Kidney capillary endothelial cell (primary cell): ENCODE results near the gene PTCH2.
"Not testable (repeated sequence)": the region's sequence is repeated elsewhere in the genome, so short reads cannot be mapped to it uniquely, and the experiment has no call there.

Experiments
- DNase-seq: peaks from one replicate; pipeline ENCODE4 v3.0.0-alpha.2; 2018; ENCODE audit warnings: low spot score

PTCH2 gene

GRCh38 chr1:44842486-44842861, 579 bp downstream of the PTCH2 start:
- DNase-seq, result no peak

DNA sequence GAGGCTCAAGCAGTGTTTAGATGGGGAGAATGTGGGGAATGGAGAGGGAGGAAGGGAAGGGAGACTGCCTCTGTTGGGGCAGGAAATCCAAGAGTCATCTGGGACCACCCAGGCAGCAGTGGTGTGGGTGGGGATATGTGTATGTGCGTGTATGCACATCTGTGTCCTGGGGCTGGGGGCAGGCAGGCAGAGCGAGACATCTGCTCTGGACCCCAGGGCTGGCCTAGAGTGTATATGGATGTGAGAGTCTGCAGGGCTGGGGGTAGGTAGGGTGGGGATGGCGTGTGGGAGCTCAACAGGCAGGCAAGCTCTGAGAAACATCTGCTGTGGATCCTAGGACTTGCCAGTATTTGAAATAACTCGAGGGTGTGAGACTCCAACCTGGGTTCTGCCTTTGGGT, 3.5 kb downstream of the PTCH2 start:
- DNase-seq, result no peak

DNA sequence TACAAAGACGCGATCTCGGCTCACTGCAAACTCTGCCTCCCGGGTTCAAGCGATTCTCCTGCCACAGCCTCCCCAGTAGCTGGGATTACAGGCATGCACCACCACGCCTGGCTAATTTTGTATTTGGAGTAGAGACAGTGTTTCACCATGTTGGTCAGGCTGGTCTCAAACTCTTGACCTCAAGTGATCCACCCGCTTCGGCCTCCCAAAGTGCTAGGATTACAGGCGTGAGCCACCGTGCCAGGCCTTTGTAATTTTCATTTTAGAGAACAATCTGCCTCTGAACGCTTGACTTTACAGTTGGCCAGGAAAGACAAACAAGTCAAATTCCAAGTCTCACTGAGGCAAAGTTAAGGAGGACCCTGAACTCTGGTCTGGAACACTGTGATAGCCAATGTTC, 4.8 kb downstream of the PTCH2 start:
- DNase-seq, result not testable (repeated sequence)

DNA sequence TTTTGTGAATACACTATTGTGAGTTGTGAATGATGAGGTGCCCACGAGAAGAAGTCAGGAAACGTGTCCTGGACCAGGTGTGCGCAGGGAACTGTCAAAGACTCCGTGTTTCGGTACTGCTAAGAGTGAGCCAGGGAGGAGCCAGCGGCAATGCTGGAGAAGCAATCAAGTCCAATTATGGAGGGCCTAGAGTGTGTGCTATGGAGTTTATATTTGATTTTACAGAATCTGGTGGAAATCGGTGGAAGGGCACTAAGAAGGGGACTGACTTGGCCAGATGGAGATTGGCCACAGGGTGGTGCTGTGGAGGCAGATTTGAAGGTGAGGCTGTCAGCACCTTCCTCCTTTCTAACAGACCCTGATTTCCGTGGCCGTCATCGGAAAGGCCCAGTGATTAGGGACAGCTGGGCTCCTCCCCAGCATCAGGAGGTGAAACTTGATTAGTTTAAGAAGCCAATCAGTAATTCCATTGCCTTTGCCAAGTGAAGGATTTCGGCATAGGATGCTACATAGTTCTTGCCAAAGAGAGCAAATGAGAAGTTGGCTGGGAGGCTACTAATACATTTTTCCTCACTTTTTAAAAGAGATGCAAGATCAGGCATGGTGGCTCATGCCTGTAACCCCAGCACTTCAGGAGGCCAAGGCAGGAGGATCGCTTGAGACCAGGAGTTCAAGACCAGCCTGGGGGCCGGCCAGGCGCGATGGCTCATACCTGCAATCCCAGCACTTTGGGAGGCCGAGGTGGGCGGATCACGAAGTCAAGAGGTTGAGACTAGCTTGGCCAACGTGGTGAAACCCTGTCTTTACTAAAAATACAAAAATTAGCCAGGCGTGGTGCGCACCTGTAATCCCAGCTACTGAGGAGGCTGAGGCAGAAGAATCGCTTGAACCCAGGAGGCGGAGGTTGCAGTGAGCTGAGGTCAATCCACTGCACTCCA, 7.0 kb downstream of the PTCH2 start:
- DNase-seq, result peak; percentile 70

DNA sequence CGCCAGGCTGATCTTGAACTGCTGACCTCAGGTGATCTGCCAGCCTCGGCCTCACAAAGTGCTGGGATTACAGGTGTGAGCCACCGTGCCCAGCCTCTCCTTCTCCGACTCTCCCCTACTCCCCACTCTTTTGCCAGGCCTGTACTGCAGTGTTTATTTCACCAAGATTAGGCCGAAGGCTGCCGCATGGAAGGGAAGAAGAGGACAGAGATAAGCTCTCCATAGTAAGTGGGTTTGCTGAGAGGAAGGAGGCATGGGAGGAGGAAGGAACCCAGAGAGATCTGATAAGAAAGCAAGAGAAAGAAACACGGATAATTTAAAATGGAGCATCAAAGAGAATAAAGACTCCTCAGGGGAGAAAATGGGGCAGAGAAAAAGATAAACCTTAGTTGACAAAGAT, 8.7 kb downstream of the PTCH2 start:
- DNase-seq, result no peak

DNA sequence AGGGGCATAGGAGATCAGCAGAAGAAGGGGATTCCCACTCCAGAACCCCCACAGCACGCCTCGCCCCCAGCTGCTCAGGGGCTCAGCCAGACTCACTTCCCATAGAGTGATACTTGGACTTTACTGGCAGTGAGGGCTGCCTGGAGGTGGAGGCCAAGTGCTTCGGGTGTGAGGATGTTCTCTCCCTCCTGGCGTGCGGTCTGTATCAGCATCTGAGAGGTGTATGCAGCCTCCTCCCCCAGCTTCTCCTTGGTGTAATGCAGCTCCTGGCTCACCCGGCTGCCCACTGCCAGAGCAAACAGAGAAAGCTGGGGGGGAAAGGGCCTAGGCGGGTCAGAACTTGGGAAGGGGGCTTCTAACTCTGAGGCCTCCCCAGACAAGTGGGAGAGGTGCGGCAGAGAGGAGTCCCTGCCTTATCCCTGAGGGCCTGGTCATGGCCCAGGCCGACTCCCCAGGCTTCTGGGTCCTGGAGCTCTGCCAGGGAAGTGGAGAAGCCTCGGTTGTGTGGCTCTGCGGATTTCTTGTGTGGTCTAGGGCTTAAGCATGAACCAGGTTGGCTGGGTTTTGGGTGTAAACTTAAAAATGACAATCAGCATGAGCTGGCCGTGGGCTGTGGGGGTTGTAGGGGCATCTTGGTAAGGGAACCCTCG, 10.9 kb downstream of the PTCH2 start:
- no peak for DNase-seq

DNA sequence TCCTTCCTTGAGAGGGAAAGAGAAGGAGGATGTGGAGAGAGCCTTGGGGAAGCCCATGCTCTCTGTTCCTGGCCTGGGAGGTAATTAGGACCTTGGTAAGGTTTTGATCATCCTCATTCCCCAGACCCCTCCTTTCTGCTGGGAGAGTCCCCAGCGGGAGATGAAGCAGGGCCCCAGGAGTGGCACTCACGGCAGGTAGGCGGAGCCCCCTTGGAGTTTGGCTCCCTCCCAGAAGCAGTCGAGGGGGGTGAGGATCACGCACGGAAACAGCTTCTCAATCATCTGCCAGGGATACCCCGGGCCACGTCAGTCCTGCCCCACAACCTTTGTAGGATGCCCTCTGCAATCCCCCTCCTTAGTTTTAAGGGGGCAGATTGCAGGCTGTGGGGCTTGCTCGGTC, 11.5 kb downstream of the PTCH2 start:
- no peak for DNase-seq

DNA sequence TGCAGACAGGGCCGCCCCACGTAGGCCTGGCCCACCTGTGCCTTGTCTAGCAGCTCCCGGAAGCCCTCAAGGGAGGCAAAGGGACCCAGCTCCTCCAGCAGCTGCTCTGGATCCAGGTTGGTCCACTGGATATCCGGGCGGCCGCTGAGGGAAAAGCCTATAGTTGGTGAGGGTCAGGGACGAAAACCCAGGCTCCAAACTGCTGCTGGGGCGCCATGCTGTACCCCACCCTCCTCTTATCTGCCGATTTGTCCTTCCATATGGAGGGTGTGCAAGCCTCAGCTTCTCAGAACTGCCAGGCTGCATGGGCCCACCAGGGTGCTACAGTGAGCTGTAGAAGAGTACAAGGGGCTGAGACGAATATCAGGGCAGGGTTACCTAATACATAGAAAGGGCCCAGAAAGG, 12.2 kb downstream of the PTCH2 start:
- DNase-seq, result no peak

- DNase-seq, result no peak
Observed at GRCh38 chr1:44829506-44830384, 13.3 kb downstream of the PTCH2 start.

DNA sequence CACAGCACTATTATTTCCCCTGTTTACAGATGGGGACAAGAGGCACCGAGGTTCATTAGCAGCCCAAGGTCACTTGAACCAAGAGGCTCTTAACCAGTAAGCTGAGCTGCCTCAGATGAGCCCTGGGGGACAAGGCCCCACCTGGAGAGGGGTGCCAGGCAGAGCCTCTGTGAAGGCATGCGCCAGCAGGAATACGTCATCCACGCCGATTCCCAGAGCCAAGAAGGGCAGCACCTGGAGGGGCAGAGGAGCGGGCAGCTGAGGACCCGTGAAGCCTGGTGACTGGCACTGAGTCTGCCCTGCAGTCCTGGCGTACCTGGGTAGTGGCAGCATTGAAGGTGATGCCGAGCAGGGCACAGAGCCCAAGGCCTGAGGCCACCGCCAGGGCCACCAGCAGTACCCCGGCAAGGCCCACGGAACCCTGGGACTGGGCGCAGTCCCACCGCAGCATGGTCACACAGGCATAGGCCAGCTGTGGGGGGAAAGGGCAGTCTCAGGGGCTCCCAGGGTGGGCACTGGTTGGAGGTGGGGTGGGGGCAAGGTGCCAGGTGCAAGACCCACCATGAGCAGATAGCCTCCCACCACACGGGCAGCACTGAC, 14.1 kb downstream of the PTCH2 start:
- no peak for DNase-seq

GRCh38 chr1:44828003-44828651, 14.9 kb downstream of the PTCH2 start:
- DNase-seq, result no peak

DNA sequence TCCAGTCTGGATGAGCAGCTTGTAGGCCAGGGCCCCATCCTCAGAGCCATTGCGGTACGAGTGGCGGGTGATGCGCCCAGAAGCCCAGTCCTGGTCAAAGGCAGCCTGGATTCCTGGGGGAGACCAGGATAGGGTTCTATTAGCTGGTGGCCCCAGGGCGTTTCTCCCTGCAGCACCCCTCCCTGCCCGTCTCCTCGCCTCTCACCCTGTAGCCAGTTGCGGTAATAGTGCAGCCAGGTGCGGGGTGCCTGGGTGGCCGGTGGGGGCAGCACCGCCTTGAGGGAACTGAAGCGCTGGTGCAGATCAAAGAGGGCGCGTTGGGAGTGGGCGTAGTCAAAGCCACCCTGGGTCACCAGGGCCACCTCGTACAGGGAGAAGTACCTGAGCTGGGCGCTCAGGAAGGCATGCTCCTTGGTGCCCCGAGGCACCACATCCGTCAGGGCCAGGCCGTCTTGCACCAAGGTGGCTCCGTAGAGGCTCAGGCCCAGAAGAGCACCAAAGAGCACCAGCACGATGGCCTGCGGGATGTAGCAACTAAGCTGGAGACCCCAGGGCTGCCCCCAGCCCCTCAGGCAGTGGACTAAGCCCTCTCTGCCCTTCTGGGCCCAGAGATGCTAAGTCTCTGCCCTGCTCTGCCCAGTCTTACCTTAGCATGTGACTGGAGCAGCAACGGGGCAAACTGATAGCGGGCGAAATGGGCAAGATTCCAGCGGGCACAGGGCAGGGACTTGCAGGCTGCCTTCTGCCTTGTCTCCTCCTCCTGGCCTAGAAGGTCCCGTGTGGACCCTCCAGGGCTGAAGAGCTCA, 15.7 kb downstream of the PTCH2 start:
- no peak for DNase-seq

GRCh38 chr1:44826375-44827196, 16.5 kb downstream of the PTCH2 start:
- DNase-seq, result no peak

- DNase-seq, result not testable (repeated sequence)
Observed at GRCh38 chr1:44824392-44824791, 18.7 kb downstream of the PTCH2 start.

DNA sequence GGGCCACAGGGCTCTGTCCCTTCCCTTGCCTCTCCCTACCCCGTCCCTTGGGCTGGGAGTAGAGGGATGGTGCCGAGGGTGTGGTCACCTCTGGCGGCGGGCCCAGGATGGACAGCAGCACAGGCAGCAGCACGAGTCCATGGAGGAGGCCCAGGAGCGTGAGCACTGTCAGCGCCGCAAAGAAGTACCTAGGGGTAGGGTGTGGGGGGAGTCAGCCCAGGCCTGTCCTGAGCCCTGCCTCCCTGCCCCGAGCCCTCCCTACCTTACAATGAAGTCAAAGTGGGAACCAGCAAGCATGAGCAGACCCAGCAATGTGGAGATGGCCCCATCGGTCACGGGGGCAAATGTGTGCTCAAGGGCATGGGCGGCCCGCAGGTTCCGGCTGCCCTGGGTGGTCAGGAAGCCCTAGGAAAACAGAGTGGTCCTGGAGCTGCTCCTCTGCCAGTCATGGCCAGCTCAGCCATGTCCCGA, 20.0 kb downstream of the PTCH2 start:
- DNase-seq, result no peak

- no peak for DNase-seq
Observed at GRCh38 chr1:44822131-44822701, 20.8 kb downstream of the PTCH2 start.

DNA sequence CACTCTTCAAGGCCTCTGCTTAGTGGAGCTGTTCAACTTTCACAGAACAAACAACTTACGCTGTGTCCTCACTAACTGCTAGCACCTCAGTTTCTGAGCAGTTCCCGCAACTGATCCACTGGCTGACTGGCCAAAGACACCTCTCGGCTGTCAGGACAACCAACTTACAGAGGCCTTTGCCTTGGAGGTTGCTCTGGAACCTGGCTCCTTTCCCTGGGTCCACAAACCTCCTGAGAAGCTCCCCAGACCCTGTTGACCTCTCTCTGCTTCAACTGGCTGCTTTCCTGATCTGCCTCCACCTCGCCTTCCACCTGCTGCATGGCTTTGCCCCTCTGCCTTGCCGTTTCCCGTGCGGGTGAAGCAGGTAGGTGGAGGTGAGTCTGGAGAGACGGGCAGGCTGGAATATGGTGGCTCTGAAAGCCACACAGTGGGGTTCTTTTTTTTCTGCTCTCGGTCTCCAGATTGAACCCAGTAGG, 21.8 kb downstream of the PTCH2 start:
- no peak for DNase-seq

- DNase-seq, result no peak
Observed at GRCh38 chr1:44820328-44821239, 22.5 kb downstream of the PTCH2 start.
